Esophagus muscularis mucosa (tissue), 3 donors: ENCODE results near the gene BRSK2.

Experiments
- CTCF ChIP-seq, 3 experiments: fragments of 200-600 bp in 2 of 3; fragments of 450-650 bp in 1 of 3; sonication (generic) in 2 of 3; IDR thresholded peaks; one replicate each; pipeline ENCODE4 v1.5.1; 2017 to 2019; ENCODE audit warnings: antibody characterized with exemption in 3 of 3, mild to moderate bottlenecking in 2 of 3, moderate library complexity in 1 of 3
- POLR2AphosphoS5 ChIP-seq, 2 donors: sonication (generic); formaldehyde crosslinking; IDR thresholded peaks; one replicate each; pipeline ENCODE4 v1.6.1; 2017; ENCODE audit warnings: antibody characterized with exemption in 2 of 2

GRCh38 chr11:1356007-1356435 is 33.7 kb upstream of the BRSK2 start:
- TF ChIP-seq CTCF (IDR thresholded peaks at IDR 0.05) (no peak), POLR2AphosphoS5 (IDR thresholded peaks at IDR 0.05) (no peak)
